T-helper 1 cell treated with Interleukin-12 subunit alpha and Interleukin-12 subunit beta and Interleukin-4 antibody, amounts not matched to agents 30 ng/mL and 1 ng/mL, for 36 hours (primary cell): Measurements from ENCODE around the gene ZFPL1. TPM values are rescaled to one million over a fixed set of nuclear protein-coding genes. Genes with fewer than 3 reads are reported as not detected.

Source experiments
- intact Hi-C: fragments of 100-400 bp; cut with micrococcal nuclease; formaldehyde crosslinking; loops from one replicate; pipeline ENCODE4 v1.15.1; 2024
- total RNA-seq: library from RNA; stranded (reverse); gene quantifications from 2 replicates; pipeline ENCODE4 v1.2.3, GENCODE V29; 2022

ZFPL1 gene
- total RNA-seq, 1 donor from 2014 or later: 33.9 TPM

GRCh38 chr11:65089621-65090020, 5.6 kb downstream of the ZFPL1 start:
- intact Hi-C loops: no loop called here

GRCh38 chr11:65090628-65091027, 6.6 kb downstream of the ZFPL1 start:
- intact Hi-C loops: no loop called here

GRCh38 chr11:65095427-65095826, 11.4 kb downstream of the ZFPL1 start:
- intact Hi-C loops: no loop called here

- intact Hi-C loops: loop anchor here (1.0 kb wide), 9 partner anchors 12 to 179 kb away; partner anchors contain the start of genes ATG2A, CDCA5, FAU and MRPL49
Measured at GRCh38 chr11:65095974-65096806, 12.2 kb downstream of the ZFPL1 start, which contains the start of gene VPS51. TSS of gene VPS51 (plus strand) at chr11:65096214. CDS start at chr11:65096251, 37 bp downstream.

- intact Hi-C loops: loop anchor here (1.0 kb wide), 9 partner anchors 13 to 180 kb away; partner anchors contain the start of genes ATG2A, CDCA5, FAU and MRPL49
Measured at GRCh38 chr11:65096926-65097325, 12.9 kb downstream of the ZFPL1 start.

GRCh38 chr11:65100674-65101350, 16.8 kb downstream of the ZFPL1 start:
- intact Hi-C loops: no loop called here

- intact Hi-C loops: no loop called here
Measured at GRCh38 chr11:65102142-65103095, 18.4 kb downstream of the ZFPL1 start.

- intact Hi-C loops: no loop called here
Measured at GRCh38 chr11:65103476-65103875, 19.5 kb downstream of the ZFPL1 start.

- intact Hi-C loops: no loop called here
Measured at GRCh38 chr11:65104628-65105027, 20.6 kb downstream of the ZFPL1 start.

- intact Hi-C loops: no loop called here
Measured at GRCh38 chr11:65107078-65107477, 23.1 kb downstream of the ZFPL1 start.

GRCh38 chr11:65107751-65108468, 23.9 kb downstream of the ZFPL1 start:
- intact Hi-C loops: no loop called here

GRCh38 chr11:65108469-65109123, 24.6 kb downstream of the ZFPL1 start:
- intact Hi-C loops: no loop called here

- intact Hi-C loops: loop anchor here (1.0 to 10.0 kb wide), 10 partner anchors 13 to 1155 kb away; partner anchors contain the start of genes CAPN1, CDC42EP2, CDCA5 and DPF2
Measured at GRCh38 chr11:65109231-65110198, 25.5 kb downstream of the ZFPL1 start.

GRCh38 chr11:65110354-65110861, 26.4 kb downstream of the ZFPL1 start:
- intact Hi-C loops: loop anchor here (1.0 to 10.0 kb wide), 10 partner anchors 12 to 1154 kb away; partner anchors contain the start of genes CAPN1, CDC42EP2, CDCA5 and DPF2

- intact Hi-C loops: loop anchor here (2.0 to 10.0 kb wide), 3 partner anchors 204 to 1154 kb away; partner anchors contain the start of genes CDC42EP2, DPF2 and RAB1B
Measured at GRCh38 chr11:65111159-65111743, 27.2 kb downstream of the ZFPL1 start.

- intact Hi-C loops: loop anchor here (1.0 to 10.0 kb wide), 4 partner anchors 85 to 1153 kb away; partner anchors contain the start of genes CDC42EP2, DPF2, RAB1B and SNX15
Measured at GRCh38 chr11:65111744-65112545, 27.9 kb downstream of the ZFPL1 start, which contains the start of gene TM7SF2. TSS of gene TM7SF2 (plus strand) at chr11:65111872. CDS start at chr11:65112016, 144 bp downstream.
